ENCODE data around the gene PRMT3.

DNA sequence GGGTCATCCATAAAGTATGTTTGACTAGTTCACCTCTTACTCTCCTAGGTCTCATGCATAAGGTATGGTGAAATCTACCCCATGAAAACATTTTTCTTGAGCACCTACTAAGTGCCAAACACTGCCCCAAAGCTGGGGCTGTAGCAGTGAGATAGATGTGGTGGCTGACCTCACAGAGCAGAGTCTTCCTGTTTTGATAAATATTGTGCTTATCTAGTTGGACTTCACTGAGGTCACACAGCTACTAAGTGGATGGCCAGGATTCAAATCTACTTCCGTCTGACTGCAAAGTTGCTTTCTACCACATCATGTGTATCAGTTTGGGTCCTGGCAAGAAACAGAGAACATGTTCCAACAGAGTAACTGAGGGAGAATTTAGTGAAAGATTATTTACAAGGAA lies 30.4 kb upstream of the PRMT3 start:
- TF ChIP-seq, protein P1, sequence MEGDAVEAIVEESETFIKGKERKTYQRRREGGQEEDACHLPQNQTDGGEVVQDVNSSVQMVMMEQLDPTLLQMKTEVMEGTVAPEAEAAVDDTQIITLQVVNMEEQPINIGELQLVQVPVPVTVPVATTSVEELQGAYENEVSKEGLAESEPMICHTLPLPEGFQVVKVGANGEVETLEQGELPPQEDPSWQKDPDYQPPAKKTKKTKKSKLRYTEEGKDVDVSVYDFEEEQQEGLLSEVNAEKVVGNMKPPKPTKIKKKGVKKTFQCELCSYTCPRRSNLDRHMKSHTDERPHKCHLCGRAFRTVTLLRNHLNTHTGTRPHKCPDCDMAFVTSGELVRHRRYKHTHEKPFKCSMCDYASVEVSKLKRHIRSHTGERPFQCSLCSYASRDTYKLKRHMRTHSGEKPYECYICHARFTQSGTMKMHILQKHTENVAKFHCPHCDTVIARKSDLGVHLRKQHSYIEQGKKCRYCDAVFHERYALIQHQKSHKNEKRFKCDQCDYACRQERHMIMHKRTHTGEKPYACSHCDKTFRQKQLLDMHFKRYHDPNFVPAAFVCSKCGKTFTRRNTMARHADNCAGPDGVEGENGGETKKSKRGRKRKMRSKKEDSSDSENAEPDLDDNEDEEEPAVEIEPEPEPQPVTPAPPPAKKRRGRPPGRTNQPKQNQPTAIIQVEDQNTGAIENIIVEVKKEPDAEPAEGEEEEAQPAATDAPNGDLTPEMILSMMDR (optimal IDR thresholded peaks at IDR 0.05 in 1 of 3, IDR thresholded peaks at IDR 0.05 in 1 of 3, conservative IDR thresholded peaks at IDR 0.05 in 1 of 3; ENCODE audit: extremely low read depth in 1 of 3, insufficient read depth in 2 of 3, low read length in 3 of 3) = no peak
- no peak for TF ChIP-seq EZH2 (IDR thresholded peaks at IDR 0.05; ENCODE audit: low read length)
